Activated CD8-positive, alpha-beta memory T cell treated with anti-CD3 and anti-CD28 coated beads for 1 hour (primary cell): ENCODE data around the gene MSL1.
"Not testable (repeated sequence)": the region's sequence is repeated elsewhere in the genome, so short reads cannot be mapped to it uniquely, and the experiment has no call there.

ENCODE experiments used
- DNase-seq, 2 donors: peaks; one replicate each; pipeline ENCODE4 v3.0.0-alpha.2; 2020; ENCODE audit warnings: low read depth in 1 of 2; ENCODE audit errors: extremely low read depth in 1 of 2

MSL1 gene

DNA sequence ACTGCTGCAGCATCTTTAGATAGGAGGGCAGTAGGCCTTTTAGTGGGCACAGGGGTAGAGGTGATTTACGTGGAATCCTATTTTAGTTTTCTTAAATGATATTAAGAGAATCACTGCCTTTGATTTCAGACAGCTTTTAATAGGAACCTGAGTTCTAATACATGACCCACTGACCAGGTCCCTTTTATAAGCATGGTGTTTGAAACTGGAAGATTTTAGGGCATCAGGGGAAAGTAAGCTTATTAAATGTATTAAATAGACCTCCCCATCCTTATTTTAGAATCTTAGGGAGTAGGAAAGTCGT lies 2.0 kb downstream of the MSL1 start:
- no peak for DNase-seq

DNA sequence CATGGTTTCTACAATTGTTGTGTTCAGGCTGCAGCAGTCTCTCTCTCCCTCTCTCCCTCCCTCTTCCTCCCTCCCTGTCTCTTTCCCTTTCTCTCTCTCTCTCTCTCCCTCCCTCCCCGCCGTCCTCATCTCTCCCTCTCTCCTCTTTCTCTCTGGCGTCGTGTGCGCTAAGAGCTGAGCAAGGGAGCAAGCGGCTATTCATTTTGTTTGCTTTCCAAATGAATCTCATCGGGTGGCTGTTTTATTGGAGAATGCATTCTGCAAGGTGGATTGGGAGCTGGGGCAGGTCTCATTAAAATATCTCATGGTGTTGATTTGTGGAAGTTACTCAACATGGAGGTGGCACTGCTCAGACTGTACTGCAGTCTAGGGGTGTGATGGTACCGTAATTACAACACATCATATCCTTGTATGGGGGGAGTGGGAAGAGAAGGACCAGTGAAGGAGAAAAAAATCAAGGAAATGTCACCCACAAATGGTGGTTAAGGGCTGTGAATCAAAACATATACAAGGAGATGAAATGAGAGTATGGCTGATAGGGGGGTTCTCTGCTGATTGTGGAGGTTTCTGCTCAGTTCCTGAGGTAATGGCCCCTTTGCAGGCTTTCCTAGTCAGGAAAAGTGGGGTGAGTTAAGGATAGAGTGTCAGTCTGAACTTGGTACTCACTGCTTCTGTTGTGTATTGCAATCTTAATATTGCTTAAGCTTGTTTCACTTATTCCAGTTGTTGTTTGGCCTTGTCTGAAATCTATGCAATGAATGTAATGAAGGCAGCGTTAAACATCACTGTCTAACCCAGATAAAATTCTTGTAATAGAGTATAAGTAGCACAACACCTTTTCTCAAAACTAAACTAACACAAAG lies 2.7 kb downstream of the MSL1 start:
- no peak for DNase-seq

DNA sequence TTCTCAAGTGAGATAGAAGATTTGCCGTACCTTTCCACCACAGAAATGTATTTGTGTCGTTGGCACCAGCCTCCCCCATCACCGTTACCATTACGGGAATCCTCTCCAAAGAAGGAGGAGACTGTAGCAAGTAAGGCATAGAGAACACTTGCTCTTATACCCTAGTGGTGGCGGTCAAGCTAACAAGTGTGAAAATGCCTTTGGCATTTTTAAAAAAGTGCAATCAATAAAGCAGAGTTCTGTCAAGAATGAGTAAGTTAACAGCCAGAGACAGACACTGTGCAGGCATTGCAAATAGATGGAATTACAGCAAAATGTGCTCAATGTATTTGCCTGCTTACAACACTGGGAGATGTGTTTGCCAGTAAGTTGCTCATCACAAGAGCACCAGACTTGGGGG lies 7.7 kb downstream of the MSL1 start:
- no peak for DNase-seq

DNA sequence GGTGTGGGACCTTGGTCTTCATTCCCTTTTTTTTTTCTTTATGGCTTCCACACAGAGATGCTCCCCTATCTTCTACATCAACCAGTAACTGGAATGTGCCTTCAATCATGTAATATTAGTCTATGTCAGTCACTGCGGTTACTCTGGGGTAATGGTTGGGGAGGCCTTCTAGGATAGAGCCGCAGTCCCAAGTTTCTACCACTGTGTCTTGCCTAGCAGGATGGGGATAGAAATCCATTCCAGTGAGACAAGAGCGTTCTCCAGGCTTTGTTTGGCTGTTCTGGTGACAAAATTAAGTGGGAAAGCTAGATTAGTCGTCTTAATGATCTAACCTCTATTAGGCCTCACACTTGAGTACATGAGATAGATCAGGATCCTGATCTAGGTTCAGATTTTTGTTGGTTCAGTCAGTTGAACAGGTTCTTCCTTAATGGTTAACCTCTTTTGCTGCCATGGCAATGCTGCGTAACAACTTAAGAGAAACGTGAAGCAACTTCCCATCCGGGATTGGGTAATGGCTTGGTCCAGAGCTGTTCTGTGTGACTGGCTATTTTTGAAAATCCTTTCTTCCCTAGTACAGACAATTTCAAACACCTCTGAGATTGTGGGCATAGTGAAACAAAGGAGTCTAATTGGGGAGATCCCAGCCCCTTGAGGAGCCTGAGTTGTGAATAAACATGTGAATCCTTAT lies 8.7 kb downstream of the MSL1 start:
- no peak for DNase-seq

DNA sequence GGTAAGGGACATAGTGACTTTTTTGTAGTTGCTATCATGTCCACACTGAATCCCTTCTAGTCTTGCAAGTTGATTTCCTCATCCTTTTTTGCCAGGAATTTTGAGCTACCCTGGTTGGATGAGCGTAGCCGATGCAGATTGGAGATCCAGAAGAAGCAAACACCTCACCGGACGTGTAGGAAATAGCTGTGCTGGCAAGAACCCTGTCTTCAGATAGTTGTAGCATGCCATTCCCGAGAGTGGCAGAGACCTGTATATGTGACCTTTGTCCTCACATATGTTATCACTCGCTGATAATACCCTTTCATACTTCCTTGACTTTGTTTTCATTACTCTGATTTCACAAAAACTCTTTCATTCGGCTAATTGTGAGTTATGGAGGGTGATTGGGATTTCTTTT lies 12.4 kb downstream of the MSL1 start:
- DNase-seq = no peak

DNA sequence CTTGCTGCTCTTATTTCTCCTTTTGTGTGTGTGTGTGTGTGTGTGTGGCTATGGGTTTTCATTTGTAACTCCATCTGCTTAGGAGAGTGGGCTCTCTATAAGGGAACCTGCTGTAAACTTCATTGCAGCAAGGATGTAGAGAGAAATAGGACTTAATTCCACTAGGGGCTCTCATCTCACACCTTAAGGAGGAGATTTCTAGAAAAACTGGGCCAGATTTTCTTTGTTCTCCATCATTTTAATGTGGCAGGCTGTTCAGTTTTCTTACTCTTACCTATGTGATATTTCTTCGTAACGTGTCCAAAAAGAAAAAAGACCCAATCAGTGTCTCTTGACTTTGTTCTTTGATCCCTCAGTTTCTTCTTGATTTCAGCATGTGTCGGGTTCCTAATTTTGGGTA lies 14.0 kb downstream of the MSL1 start:
- DNase-seq = no peak

DNA sequence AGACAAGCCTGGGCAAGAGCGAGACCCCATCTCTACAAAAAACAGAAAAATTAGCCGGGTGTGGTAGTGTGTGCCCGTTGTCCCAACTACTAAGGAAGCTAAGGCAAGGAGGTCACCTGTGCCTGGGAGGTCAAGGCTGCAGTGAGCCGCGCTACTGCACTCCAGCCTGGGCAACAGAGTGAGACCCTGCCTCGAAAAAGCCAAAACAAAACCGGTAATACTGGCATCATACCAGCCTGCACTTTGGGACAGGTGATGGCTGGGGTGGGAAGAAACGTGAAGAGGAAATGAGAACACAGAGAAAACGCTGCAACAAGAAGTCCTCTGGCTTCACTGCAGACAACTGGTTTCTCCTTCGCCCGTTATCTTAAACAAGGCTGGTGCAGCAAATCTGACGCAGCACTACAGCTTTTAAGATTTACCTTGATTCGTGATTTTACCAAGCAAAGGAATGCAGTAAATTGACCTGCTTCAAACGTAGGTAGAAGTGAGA lies 17.8 kb downstream of the MSL1 start:
- DNase-seq = no peak

DNA sequence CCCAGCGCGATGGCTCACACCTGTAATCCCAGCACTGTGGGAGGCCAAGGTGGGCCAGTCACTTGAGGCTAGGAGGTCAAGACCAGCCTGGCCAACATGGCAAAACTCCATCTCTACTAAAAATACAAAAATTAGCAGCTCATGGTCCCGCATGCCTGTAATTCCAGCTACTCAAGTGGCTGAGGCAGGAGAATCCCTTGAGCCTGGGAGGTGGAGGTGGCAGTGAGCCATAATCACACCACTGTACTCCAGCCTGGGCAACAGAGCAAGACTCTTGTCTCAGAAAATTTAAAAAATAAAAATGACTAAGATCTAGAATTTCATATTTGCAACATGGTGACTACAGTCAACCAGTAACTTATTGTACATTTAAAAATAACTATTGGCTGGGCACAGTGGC lies 21.4 kb downstream of the MSL1 start:
- not testable (repeated sequence) for DNase-seq

DNA sequence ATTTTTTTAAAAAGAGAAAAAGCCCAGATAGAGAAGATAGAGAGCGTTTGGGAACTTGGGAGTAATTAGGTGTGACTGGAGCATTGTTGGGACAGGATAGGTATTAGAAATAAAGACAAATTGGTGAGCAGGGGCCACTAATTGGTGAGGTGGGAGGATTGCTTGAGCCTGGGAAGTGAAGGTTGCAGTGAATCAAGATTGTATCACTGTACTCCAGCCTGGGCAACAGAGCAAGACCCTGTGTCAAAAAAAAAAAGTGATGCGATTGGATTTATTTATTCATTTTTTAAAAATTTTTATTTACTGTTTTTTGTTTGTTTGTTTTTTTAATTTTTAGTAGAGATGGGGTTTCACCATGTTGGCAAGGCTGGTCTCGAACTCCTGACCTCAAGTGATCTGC lies 23.7 kb downstream of the MSL1 start:
- DNase-seq = no peak

DNA sequence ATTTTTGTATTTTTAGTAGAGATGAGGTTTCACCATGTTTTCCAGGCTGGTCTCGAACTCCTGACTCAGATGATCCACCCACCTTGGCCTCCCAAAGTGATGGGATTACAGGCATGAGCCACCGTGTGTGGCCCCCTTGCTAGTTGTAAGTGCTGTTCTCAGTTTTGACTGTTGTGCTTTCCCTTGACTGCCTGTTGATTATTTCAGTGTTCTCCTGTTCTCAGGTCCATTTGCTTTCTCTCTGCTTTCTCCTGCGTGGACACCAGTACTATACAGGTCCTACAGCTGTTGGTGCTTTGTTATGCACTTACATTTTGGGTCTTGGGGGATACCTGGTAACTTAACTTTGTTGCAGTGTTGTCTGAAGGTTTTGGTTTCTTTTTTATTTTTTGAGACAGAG lies 26.8 kb downstream of the MSL1 start:
- no peak for DNase-seq

DNA sequence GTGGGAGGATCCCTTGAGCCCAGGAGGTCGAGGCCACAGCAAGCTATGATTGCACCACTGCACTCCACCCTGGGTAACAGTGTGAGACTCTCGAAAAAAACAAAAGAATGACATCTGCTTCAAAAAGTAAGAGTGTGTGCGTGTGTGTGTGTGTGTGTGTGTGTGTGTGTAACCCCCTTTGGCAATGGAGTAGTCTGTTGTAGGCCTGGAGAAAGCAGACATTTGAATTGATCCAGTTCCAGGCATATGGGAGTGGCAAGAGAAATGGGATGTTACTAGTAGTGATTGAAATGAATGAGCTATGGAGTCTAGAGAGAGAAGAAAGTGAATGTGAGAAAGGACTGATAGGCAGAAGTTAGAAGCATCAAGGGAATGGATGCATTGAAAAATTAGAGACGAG lies 28.5 kb downstream of the MSL1 start:
- no peak for DNase-seq

DNA sequence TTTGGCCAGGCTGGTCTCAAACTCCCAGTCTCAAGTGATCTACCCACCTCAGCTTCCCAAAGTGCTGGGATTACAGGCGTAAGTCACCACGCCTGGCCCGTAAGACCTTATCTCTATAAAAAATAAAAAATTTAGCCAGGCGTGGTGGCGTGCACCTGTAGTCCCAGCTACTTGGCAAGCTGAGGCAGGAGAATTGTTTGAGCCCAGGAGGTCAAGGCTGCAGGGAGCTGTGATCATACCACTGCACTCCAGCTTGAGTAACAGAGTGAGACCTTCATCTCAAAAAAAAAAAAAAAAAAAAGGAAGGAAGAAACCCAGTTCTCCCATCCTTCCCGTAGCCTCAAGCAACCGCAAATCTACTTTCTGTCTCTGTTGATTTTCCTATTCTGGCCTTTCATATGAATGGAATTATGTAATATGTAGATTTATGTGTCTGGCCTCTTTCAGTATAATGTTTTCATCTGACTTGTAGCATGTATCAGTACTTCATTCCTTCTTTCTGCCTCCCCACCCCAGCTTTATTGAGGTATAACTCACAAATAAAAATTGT lies 29.7 kb downstream of the MSL1 start:
- no peak for DNase-seq

DNA sequence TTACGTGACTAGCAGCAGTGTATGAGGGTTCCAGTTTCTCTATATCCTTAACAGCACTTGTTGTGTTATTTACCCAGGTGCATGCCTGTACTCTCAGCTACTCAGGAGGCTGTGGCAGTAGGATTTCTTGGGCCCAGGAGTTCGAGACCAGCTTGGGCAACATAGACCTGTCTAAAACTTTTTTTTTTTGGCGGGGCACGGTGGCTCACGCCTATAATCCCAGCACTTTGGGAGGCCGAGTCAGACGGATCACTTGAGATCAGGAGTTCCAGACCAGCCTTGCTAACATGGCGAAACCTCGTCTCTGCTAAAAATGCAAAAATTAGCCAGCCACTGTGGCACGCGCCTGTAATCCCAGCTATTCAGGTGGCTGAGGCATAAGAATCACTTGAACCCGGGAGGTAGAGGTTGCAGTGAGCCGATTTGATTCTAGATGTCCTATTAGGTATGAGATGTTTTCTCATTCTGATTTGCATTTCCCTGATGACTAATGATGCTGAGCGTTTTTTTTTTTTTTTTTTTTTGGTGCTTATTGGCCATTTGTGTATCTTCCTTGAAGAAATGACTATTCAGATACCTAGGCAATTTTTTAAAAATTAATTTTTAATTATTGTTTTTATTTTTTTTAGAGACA lies 31.9 kb downstream of the MSL1 start:
- DNase-seq = no peak

DNA sequence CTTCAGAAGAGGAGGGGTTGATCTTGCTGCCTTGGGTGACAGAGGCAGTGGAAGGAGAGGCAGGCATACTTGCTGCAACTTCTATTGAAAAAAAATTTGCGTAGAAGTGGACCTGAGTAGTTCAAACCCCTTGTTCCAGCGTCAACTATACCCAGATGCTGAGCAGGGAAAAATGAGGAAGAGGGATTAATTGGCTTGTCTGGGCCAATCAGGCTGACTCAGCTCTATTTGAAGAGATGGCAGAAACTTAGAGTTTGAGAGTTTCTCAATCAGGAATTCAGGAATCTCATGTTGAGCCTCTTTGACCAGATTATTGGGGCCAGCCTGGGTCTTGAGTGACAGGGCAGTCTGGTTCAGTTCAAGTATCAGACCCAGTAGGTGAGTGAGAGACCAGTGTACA lies 36.2 kb downstream of the MSL1 start:
- no peak for DNase-seq

DNA sequence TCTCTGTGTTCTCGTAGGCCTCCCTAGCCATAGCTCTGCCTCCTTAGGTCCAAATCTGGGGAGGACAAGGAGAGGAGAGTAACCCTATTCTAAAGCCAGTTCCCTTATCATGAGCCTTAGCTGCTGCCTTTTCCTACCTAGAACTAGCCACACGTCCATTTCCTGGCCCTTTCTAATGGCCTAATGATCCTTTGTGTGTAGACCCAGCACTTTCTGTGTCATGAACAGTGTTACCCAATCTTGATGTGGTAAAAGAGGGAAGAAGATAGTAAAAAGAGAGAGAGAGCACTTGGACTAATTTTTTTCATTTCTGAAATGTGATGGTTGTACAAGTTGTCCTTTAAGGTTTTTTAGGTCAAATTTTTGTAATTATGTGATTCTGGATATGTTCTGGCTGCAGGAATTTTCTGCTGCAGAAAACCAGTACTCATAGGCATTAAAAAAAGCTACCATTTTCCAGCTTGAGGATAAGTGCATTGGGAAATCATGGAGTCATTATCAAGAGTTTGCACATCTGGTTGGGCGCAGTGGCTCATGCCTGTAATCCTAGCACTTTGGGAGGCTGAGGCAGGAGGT lies 36.8 kb downstream of the MSL1 start:
- DNase-seq = no peak

DNA sequence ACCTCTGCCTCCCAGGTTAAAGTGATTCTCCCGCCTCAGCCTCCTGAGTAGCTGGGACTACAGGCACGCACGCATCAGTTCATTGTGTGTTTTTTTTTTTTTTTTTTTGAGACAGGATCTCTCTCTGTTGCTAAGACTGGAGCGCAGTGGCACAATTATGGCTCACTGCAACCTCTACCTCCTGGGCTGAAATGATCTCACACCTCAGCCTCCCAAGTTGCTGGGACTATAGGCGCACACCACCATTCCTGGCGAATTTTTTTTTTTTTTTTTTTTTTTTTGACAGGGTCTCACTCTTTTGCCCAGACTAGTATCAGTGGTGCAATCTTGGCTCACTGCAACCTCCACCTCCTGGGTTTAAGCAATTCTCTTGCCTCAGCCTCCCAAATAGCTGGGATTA lies 37.7 kb downstream of the MSL1 start:
- DNase-seq = no peak

DNA sequence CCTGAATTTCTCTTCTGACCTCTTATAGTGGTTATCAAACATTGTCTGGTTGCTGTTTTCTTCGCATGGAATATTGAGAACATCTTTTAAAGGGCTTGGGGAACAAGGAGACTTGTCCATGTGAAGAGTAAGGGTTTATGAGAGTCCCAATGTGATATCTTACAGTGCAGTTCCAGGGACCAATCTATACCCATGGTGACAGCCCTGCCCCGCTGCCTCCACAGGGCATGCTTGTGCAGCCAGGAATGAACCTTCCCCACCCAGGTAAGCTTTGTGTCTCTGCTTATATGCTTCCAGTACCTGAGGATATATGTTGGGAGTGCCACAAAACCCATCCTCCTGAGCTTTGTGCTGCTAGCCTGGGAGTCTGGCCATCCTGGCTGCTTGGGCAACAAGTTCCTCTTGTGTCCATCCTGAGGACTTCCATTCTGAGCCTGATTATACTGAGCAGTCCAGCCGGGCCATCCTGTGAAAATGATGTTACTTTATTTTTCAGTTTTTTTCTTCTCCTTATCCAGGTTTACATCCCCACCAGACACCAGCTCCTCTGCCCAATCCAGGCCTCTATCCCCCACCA lies 46.0 kb downstream of the MSL1 start:
- DNase-seq = no peak

DNA sequence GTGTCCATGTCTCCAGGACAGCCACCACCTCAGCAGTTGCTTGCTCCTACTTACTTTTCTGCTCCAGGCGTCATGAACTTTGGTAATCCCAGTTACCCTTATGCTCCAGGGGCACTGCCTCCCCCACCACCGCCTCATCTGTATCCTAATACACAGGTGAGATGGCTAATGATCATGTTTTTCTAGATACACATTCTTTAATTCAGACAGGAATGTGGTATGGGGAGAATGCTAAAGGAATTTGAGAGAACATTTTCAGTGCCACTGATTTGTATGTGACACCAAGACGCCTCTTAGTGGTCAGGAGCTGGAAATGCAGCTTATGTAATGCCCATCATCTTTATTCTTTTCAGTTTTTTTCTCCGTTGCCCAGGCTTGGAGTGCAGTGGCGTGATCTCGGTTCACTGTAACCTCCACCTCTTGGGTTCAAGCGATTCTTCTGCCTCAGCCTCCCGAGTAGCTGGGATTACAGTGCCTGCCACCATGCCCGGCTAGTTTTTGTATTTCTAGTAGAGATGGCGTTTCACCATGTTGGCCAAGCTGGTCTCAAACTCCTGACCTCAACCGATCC lies 46.6 kb downstream of the MSL1 start:
- DNase-seq = no peak

DNA sequence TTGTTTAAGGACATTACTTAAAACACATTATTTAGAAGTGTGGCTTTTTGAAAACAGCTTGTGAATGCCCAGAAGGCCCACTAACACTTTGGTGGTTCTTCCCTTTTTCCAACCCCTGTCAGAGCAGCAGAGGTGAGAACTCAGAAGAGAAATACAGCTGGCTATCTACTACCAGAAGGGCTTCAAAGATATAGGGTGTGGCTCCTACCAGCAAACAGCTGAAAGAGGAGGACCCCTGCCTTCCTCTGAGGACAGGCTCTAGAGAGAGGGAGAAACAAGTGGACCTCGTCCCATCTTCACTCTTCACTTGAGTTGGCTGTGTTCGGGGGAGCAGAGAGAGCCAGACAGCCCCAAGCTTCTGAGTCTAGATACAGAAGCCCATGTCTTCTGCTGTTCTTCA lies 48.6 kb downstream of the MSL1 start:
- no peak for DNase-seq

DNA sequence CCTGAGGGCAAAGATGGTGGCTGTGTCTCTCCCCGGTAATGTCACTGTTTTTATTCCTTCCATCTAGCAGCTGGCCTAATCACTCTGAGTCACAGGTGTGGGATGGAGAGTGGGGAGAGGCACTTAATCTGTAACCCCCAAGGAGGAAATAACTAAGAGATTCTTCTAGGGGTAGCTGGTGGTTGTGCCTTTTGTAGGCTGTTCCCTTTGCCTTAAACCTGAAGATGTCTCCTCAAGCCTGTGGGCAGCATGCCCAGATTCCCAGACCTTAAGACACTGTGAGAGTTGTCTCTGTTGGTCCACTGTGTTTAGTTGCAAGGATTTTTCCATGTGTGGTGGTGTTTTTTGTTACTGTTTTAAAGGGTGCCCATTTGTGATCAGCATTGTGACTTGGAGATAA lies 50.0 kb downstream of the MSL1 start:
- DNase-seq = no peak
